ENCODE data around the gene FRRS1L. TPM values are rescaled to one million over a fixed set of nuclear protein-coding genes. Genes with fewer than 3 reads are reported as not detected.

FRRS1L gene
- total and polyA plus RNA-seq, 2 donors (not counting 1 experiment from before 2014, with no cell fraction given): 0.08 to 0.17 TPM

DNA sequence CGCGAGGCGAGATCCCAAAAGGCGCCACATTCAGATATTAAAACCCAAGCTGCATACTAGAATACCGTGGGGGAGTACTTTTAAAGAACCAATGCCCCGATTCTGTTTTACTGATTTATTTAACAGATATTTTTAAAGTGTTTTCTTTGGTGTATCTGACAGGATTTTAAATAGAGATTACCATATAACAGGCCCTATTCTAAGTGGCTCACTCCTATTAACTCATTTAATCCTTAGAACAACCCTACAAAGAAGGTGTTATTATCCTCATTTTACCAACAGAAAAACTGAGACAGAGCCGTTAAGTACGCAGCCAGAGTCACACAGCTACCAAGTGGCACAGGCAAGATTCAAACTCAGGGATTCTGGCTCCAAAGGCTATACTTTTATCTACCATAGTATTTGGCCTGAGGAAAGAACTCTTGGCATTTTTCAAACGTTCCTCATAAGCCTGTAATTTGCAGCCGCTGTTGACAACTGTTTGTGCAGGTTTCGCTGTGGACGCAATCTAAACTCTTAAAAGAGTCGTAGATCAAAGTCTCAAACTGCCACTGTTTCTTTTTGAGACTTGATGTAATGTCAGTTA is 46.8 kb downstream of the FRRS1L start:
- no peaks in the 10 kb centered on the region for H3K27me3 ChIP-seq (ENCODE audit: control insufficient read depth, insufficient read depth, low read length)
- no peaks in the 10 kb centered on the region for H3K36me3 ChIP-seq (ENCODE audit: control insufficient read depth, insufficient read depth, low read length)
- peak overlapping the region in 1 of 4 experiments; percentile 40 for H3K4me3 ChIP-seq (replicated peaks in 1 of 4; ENCODE audit: control extremely low read depth in 1 of 4, insufficient read depth in 1 of 4, low read depth in 3 of 4, low read length in 4 of 4)
- no peak overlapping the region for H3K9ac ChIP-seq (ENCODE audit: insufficient read depth, low read length)
- no peak overlapping the region for H2AFZ ChIP-seq (ENCODE audit: low read length)
- peaks cover 2% of the 10 kb centered on the region for H3K4me1 ChIP-seq (ENCODE audit: control insufficient read depth, extremely low read depth, insufficient read depth, low read length)
- H3K79me2 ChIP-seq (ENCODE audit: control insufficient read depth, insufficient read depth, low read length): peaks cover 42% of the 10 kb centered on the region
- no peaks in the 10 kb centered on the region for H3K9me3 ChIP-seq (ENCODE audit: control insufficient read depth, insufficient read depth, low read depth, low read length)
- no peak for DNase-seq (ENCODE audit: low read depth in 2 of 2)
- H3K27ac ChIP-seq (ENCODE audit: insufficient read depth, low read length): no peak overlapping the region
- peak overlapping the region; percentile 1 for H3K4me2 ChIP-seq (ENCODE audit: extremely low read depth, insufficient read depth, low read length)
- TF ChIP-seq, protein P1, sequence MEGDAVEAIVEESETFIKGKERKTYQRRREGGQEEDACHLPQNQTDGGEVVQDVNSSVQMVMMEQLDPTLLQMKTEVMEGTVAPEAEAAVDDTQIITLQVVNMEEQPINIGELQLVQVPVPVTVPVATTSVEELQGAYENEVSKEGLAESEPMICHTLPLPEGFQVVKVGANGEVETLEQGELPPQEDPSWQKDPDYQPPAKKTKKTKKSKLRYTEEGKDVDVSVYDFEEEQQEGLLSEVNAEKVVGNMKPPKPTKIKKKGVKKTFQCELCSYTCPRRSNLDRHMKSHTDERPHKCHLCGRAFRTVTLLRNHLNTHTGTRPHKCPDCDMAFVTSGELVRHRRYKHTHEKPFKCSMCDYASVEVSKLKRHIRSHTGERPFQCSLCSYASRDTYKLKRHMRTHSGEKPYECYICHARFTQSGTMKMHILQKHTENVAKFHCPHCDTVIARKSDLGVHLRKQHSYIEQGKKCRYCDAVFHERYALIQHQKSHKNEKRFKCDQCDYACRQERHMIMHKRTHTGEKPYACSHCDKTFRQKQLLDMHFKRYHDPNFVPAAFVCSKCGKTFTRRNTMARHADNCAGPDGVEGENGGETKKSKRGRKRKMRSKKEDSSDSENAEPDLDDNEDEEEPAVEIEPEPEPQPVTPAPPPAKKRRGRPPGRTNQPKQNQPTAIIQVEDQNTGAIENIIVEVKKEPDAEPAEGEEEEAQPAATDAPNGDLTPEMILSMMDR (conservative IDR thresholded peaks at IDR 0.05 in 1 of 2, IDR thresholded peaks at IDR 0.05 in 1 of 2; ENCODE audit: low read depth in 1 of 2, low read length in 2 of 2): no peak
- no peak for TF ChIP-seq EZH2 (IDR thresholded peaks at IDR 0.05; ENCODE audit: low read length, missing control alignments)
- no peaks in the 10 kb centered on the region for H4K20me1 ChIP-seq (ENCODE audit: control insufficient read depth, extremely low read depth, insufficient read depth, low read length)

DNA sequence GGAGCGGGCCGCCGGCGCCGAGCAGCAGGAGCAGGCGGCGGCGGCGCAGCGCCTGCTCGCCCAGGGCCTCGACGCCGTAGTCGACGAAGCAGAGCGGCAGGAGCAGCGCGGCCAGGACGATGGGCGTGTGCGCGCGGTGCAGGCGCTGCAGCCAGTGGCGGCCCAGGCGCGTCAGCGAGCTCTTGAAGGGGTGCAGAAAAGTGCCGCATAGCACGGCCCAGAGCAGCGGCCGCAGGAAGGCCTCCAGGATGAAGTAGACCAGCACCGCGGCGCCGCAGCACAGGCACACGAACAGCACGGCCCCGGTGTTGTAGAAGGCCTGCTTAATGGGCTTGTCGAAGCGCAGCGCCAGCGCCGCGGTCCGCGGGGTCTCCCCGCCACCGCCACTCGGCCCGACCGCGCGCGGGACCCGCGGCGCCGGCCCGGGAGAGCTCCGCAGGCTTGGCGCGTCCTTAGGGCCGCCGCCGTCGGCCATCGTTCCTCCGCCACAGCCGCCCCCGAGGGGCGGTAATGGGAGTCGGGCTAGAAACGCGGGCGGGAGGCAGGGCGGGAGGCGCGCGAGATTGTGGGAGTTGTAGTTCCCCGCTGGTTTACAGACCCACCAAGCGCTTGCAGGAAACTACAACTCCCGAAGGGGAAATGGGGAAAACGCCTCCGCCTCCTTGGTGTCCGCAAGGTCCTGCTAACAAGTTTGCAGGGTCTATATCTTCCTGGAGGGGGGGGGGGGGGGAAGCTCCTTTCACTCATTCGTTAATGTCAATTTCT is 47.4 kb downstream of the FRRS1L start, which contains the start of gene TMEM245:
Gene TMEM245 (minus strand): TSS at position 509 of the 765 bp plus-strand sequence. CDS start 34 bp downstream, at position 475.
- Histone ChIP-seq H4K20me1 (ENCODE audit: control insufficient read depth, extremely low read depth, insufficient read depth, low read length) (no peaks in the 10 kb centered on the region), H3K9ac (ENCODE audit: insufficient read depth, low read length) (peak within 1 kb of the TSS; percentile 77), H3K79me2 (ENCODE audit: control insufficient read depth, insufficient read depth, low read length) (peaks cover 48% of the 10 kb centered on the region), H3K4me1 (ENCODE audit: control insufficient read depth, extremely low read depth, insufficient read depth, low read length) (peaks cover 2% of the 10 kb centered on the region), H3K27ac (ENCODE audit: insufficient read depth, low read length) (peak within 1 kb of the TSS; percentile 55), H3K27me3 (ENCODE audit: control insufficient read depth, insufficient read depth, low read length) (no peaks in the 10 kb centered on the region), H3K36me3 (ENCODE audit: control insufficient read depth, insufficient read depth, low read length) (no peaks in the 10 kb centered on the region), H3K9me3 (ENCODE audit: control insufficient read depth, insufficient read depth, low read depth, low read length) (no peaks in the 10 kb centered on the region), H3K4me2 (ENCODE audit: extremely low read depth, insufficient read depth, low read length) (peak within 1 kb of the TSS; percentile 85), H3K4me3 (replicated peaks in 1 of 4; ENCODE audit: control extremely low read depth in 1 of 4, insufficient read depth in 1 of 4, low read depth in 3 of 4, low read length in 4 of 4) (peak within 1 kb of the TSS; percentile 74 to 88 (median 82)), H2AFZ (ENCODE audit: low read length) (peak within 1 kb of the TSS; percentile 66)
- DNase-seq (ENCODE audit: low read depth in 2 of 2): peak; percentile 100
- TF ChIP-seq, protein P1 (conservative IDR thresholded peaks at IDR 0.05 in 1 of 2, IDR thresholded peaks at IDR 0.05 in 1 of 2; ENCODE audit: low read depth in 1 of 2, low read length in 2 of 2): no peak
- TF ChIP-seq EZH2 (IDR thresholded peaks at IDR 0.05; ENCODE audit: low read length, missing control alignments): no peak

DNA sequence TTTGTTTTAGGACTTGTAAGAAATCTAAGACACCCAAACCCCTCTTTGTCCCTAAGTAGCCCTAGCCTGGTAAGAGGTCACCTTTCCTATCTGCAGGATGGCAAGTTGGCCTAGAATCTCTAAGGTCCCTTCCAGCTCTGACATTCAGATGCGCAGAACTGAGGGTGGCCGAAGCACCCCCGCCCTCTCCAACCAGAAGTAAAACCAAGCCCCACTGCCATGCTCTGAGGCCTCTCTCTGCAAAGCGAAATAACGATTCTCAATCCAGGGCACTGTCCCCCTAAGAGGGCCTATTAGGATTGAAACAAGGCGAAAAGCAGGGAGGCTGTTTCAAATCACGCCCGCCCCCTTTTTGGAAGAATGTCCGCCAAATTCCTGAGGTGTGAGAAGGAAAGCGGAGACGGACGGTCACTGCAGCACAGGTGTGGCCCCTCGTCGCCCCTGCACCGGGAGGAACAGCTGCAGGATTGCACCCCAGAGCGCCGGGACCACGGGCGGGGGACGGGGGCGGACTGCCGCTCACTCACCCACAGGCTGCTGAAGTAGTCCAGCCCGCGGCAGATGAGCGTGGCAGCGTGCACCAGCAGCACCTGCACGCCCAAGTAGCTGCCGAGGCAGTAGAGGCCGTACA is 48.1 kb downstream of the FRRS1L start:
- H3K9me3 ChIP-seq (ENCODE audit: control insufficient read depth, insufficient read depth, low read depth, low read length): no peaks in the 10 kb centered on the region
- no peaks in the 10 kb centered on the region for H3K27me3 ChIP-seq (ENCODE audit: control insufficient read depth, insufficient read depth, low read length)
- H2AFZ ChIP-seq (ENCODE audit: low read length): no peak overlapping the region
- peaks cover 55% of the 10 kb centered on the region for H3K79me2 ChIP-seq (ENCODE audit: control insufficient read depth, insufficient read depth, low read length)
- TF ChIP-seq, protein P1 (conservative IDR thresholded peaks at IDR 0.05 in 1 of 2, IDR thresholded peaks at IDR 0.05 in 1 of 2; ENCODE audit: low read depth in 1 of 2, low read length in 2 of 2): no peak
- no peak for TF ChIP-seq EZH2 (IDR thresholded peaks at IDR 0.05; ENCODE audit: low read length, missing control alignments)
- H3K36me3 ChIP-seq (ENCODE audit: control insufficient read depth, insufficient read depth, low read length): no peaks in the 10 kb centered on the region
- DNase-seq (ENCODE audit: low read depth in 2 of 2): peak; percentile 16 to 32
- peak overlapping the region; percentile 85 for H3K4me2 ChIP-seq (ENCODE audit: extremely low read depth, insufficient read depth, low read length)
- H3K9ac ChIP-seq (ENCODE audit: insufficient read depth, low read length): peak overlapping the region; percentile 77
- peak overlapping the region; percentile 48 for H3K27ac ChIP-seq (ENCODE audit: insufficient read depth, low read length)
- peaks cover 2% of the 10 kb centered on the region for H3K4me1 ChIP-seq (ENCODE audit: control insufficient read depth, extremely low read depth, insufficient read depth, low read length)
- peak overlapping the region; percentile 74 to 88 (median 82) for H3K4me3 ChIP-seq (replicated peaks in 1 of 4; ENCODE audit: control extremely low read depth in 1 of 4, insufficient read depth in 1 of 4, low read depth in 3 of 4, low read length in 4 of 4)
- H4K20me1 ChIP-seq (ENCODE audit: control insufficient read depth, extremely low read depth, insufficient read depth, low read length): no peaks in the 10 kb centered on the region
